Ectodermal cell (in vitro differentiated cells): ENCODE data around the gene MCM5.

Source experiments
- H3K27ac ChIP-seq: 2 replicates; pipeline ENCODE4 v1.7.0; 2013; ENCODE audit warnings: mild to moderate bottlenecking, low read depth, low read length; ENCODE audit not compliant: insufficient read depth, poor library complexity, severe bottlenecking
- H3K27me3 ChIP-seq: 2 replicates; pipeline ENCODE4 v1.7.0; 2013; ENCODE audit warnings: mild to moderate bottlenecking, low read length; ENCODE audit not compliant: insufficient read depth, control insufficient read depth, poor library complexity, severe bottlenecking
- H3K36me3 ChIP-seq: one replicate; pipeline ENCODE4 v1.7.0; 2013; ENCODE audit warnings: low read length; ENCODE audit not compliant: control insufficient read depth, insufficient read depth
- H3K4me1 ChIP-seq: one replicate; pipeline ENCODE4 v1.7.0; 2013; ENCODE audit warnings: low read length; ENCODE audit not compliant: control insufficient read depth, insufficient read depth
- H3K4me3 ChIP-seq: 2 replicates; pipeline ENCODE4 v1.7.0; 2013; ENCODE audit warnings: low read depth, low read length, control low read depth; ENCODE audit not compliant: insufficient read depth
- H3K9me3 ChIP-seq: 2 replicates; pipeline ENCODE4 v1.7.0; 2013; ENCODE audit warnings: mild to moderate bottlenecking, low read length, moderate library complexity; ENCODE audit not compliant: control insufficient read depth
- WGBS, 2 experiments: methylation state at CpG; one replicate each; pipeline ENCODE4 v1.1.7; 2013; ENCODE audit warnings: missing lambda C conversion rate in 2 of 2; 5-methylcytosine and 5-hydroxymethylcytosine counted together

The MCM5 gene

GRCh38 chr22:35378621-35379020, 21.3 kb upstream of the MCM5 start:
- peaks cover 12% of the 10 kb centered on the region for H3K4me1 ChIP-seq
- H3K4me3 ChIP-seq, result no peak overlapping the region
- no peaks in the 10 kb centered on the region for H3K36me3 ChIP-seq
- H3K27me3 ChIP-seq, result peaks cover 7% of the 10 kb centered on the region
- WGBS, 2 experiments, result 79 to 92% methylated on average over 3 of the region's 3 CpGs
- H3K9me3 ChIP-seq, result no peaks in the 10 kb centered on the region
- no peak overlapping the region for H3K27ac ChIP-seq

- Histone ChIP-seq H3K4me1 (peaks cover 12% of the 10 kb centered on the region), H3K36me3 (no peaks in the 10 kb centered on the region), H3K27me3 (peaks cover 7% of the 10 kb centered on the region), H3K9me3 (no peaks in the 10 kb centered on the region), H3K4me3 (no peak overlapping the region), H3K27ac (no peak overlapping the region)
- WGBS, 2 experiments, result 84 to 91% methylated on average over 10 of the region's 10 CpGs
Observed at GRCh38 chr22:35379146-35379993, 20.6 kb upstream of the MCM5 start.

- Histone ChIP-seq H3K4me1 (peaks cover 12% of the 10 kb centered on the region), H3K27ac (no peak overlapping the region), H3K36me3 (no peaks in the 10 kb centered on the region), H3K27me3 (peaks cover 7% of the 10 kb centered on the region), H3K4me3 (no peak overlapping the region), H3K9me3 (no peaks in the 10 kb centered on the region)
- WGBS, 2 experiments, result 94% methylated on average over 6 of the region's 6 CpGs
Observed at GRCh38 chr22:35380013-35380412, 19.9 kb upstream of the MCM5 start.

- 5 to 7% methylated on average over 47 of the region's 47 CpGs for WGBS, 2 experiments
- Histone ChIP-seq H3K4me1 (peaks cover 12% of the 10 kb centered on the region), H3K27ac (no peak within 1 kb of the TSS), H3K36me3 (no peaks in the 10 kb centered on the region), H3K27me3 (peaks cover 7% of the 10 kb centered on the region), H3K4me3 (peak within 1 kb of the TSS; percentile 47), H3K9me3 (no peaks in the 10 kb centered on the region)
Observed at GRCh38 chr22:35380537-35381423, 19.2 kb upstream of the MCM5 start, which contains the start of gene HMOX1. TSS of gene HMOX1 (plus strand) at chr22:35381096. CDS start at chr22:35381174, 78 bp downstream.

- Histone ChIP-seq H3K36me3 (no peaks in the 10 kb centered on the region), H3K4me3 (peak overlapping the region; percentile 47), H3K27ac (no peak overlapping the region), H3K27me3 (peaks cover 7% of the 10 kb centered on the region), H3K9me3 (no peaks in the 10 kb centered on the region), H3K4me1 (peaks cover 12% of the 10 kb centered on the region)
- 88% methylated on average over 5 of the region's 5 CpGs for whole genome bisulfite sequencing, 2 experiments
Observed at GRCh38 chr22:35381424-35382009, 18.4 kb upstream of the MCM5 start.

GRCh38 chr22:35383679-35384071, 16.3 kb upstream of the MCM5 start:
- Histone ChIP-seq H3K36me3 (no peaks in the 10 kb centered on the region), H3K27me3 (peaks cover 7% of the 10 kb centered on the region), H3K9me3 (no peaks in the 10 kb centered on the region), H3K4me1 (peaks cover 3% of the 10 kb centered on the region), H3K27ac (no peak overlapping the region), H3K4me3 (no peak overlapping the region)
- 89 to 94% methylated on average over 3 of the region's 3 CpGs for WGBS, 2 experiments

GRCh38 chr22:35384527-35384926, 15.4 kb upstream of the MCM5 start:
- 88 to 92% methylated on average over 4 of the region's 4 CpGs for WGBS, 2 experiments
- Histone ChIP-seq H3K27ac (no peak overlapping the region), H3K4me3 (no peak overlapping the region), H3K4me1 (peaks cover 3% of the 10 kb centered on the region), H3K27me3 (peaks cover 7% of the 10 kb centered on the region), H3K9me3 (no peaks in the 10 kb centered on the region), H3K36me3 (no peaks in the 10 kb centered on the region)

- Histone ChIP-seq H3K9me3 (no peaks in the 10 kb centered on the region), H3K36me3 (no peaks in the 10 kb centered on the region), H3K4me1 (peaks cover 3% of the 10 kb centered on the region), H3K4me3 (no peak overlapping the region), H3K27ac (no peak overlapping the region), H3K27me3 (peaks cover 7% of the 10 kb centered on the region)
- WGBS, 2 experiments, result 95 to 96% methylated on average over 6 of the region's 6 CpGs
Observed at GRCh38 chr22:35384975-35385588, 14.9 kb upstream of the MCM5 start.

GRCh38 chr22:35386670-35387288, 13.2 kb upstream of the MCM5 start:
- Histone ChIP-seq H3K4me3 (no peak overlapping the region), H3K27me3 (no peaks in the 10 kb centered on the region), H3K27ac (no peak overlapping the region), H3K4me1 (no peaks in the 10 kb centered on the region), H3K36me3 (no peaks in the 10 kb centered on the region), H3K9me3 (no peaks in the 10 kb centered on the region)
- WGBS, 2 experiments, result 95% methylated on average over 19 of the region's 19 CpGs
